GM19351 (cell line): ENCODE data around the gene DYRK3.

Experiments
- ATAC-seq: cut with Tn5 transposase; IDR thresholded peaks from one replicate; pipeline ENCODE4 v1.9.1; 2021; ENCODE audit warnings: mild to moderate bottlenecking, moderate library complexity; ENCODE audit not compliant: unreplicated experiment

DYRK3 gene

GRCh38 chr1:206658981-206659273 is 23.6 kb downstream of the DYRK3 start:
- ATAC-seq = no peak

GRCh38 chr1:206660136-206660535 is 24.8 kb downstream of the DYRK3 start:
- ATAC-seq = no peak

GRCh38 chr1:206661161-206661820 is 26.0 kb downstream of the DYRK3 start:
- ATAC-seq = no peak

- ATAC-seq = no peak
Observed at GRCh38 chr1:206662396-206663092, 27.2 kb downstream of the DYRK3 start.

- ATAC-seq = no peak
Observed at GRCh38 chr1:206663362-206663761, 28.0 kb downstream of the DYRK3 start.

GRCh38 chr1:206663832-206664652 is 28.7 kb downstream of the DYRK3 start:
- peak; percentile 66 for ATAC-seq

- no peak for ATAC-seq
Observed at GRCh38 chr1:206664740-206665139, 29.4 kb downstream of the DYRK3 start.

GRCh38 chr1:206666031-206666561 is 30.8 kb downstream of the DYRK3 start:
- no peak for ATAC-seq

- ATAC-seq = no peak
Observed at GRCh38 chr1:206666954-206667665, 31.8 kb downstream of the DYRK3 start.

- ATAC-seq = no peak
Observed at GRCh38 chr1:206668351-206668750, 33.0 kb downstream of the DYRK3 start.

- ATAC-seq = no peak
Observed at GRCh38 chr1:206668874-206669410, 33.6 kb downstream of the DYRK3 start.

- ATAC-seq = no peak
Observed at GRCh38 chr1:206672011-206672688, 36.8 kb downstream of the DYRK3 start.

GRCh38 chr1:206672844-206673758 is 37.8 kb downstream of the DYRK3 start:
- ATAC-seq = no peak

- no peak for ATAC-seq
Observed at GRCh38 chr1:206674236-206674635, 38.9 kb downstream of the DYRK3 start.

- ATAC-seq = no peak
Observed at GRCh38 chr1:206674745-206675175, 39.4 kb downstream of the DYRK3 start.

GRCh38 chr1:206676499-206676898 is 41.2 kb downstream of the DYRK3 start:
- no peak for ATAC-seq

- ATAC-seq = no peak
Observed at GRCh38 chr1:206678490-206678889, 43.2 kb downstream of the DYRK3 start.

- ATAC-seq = peak; percentile 84
Observed at GRCh38 chr1:206679738-206680211, 44.4 kb downstream of the DYRK3 start.

GRCh38 chr1:206680279-206680678 is 44.9 kb downstream of the DYRK3 start:
- no peak for ATAC-seq
